ENCODE measurements around the gene FES.

Gene FES

DNA sequence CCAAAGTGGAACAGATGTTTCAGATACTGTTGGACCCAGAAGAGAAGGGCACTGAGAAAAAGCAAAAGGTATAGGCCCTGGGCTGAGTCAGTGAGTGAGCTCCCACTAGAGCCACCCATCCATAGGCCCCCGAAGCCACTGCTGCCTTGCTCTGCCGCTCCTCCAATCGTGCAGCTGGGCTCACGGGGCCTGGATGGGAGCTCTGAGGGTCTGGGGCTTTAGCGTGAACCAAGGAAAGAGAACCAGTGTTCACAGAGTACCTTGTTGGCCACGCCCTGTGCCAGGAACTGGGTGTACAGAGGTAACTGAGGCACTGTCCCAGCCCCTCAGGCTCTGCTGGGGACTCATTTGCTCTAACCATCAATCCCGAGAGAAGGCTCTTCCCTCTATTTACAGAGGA is 55.5 kb downstream of the FES start:
- POLR2A ChIA-PET: interaction anchor here (0.6 kb wide), 1 partner anchor 81 kb away, joined by 4 read pairs; no protein-coding TSS in a partner anchor

DNA sequence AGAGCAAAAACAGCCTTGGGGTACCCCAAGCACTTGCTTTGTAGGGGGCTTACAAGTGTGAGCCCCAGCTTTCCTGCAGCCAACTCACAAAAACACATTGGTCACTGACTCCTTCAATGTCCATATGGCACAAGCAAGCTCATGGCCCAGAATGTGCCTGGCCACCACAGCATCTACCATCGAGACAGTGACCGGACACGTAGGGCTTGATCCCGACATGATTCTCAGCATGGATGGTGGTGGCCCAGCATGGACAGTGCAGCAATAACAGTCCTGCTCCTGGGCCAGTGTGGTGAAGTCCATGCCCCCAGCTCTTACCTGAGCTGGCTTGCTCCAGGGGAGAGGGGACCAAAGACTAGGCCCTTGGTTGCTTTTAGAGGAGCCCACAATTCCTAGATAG is 56.7 kb downstream of the FES start:
- TF ChIP-seq, protein P1, sequence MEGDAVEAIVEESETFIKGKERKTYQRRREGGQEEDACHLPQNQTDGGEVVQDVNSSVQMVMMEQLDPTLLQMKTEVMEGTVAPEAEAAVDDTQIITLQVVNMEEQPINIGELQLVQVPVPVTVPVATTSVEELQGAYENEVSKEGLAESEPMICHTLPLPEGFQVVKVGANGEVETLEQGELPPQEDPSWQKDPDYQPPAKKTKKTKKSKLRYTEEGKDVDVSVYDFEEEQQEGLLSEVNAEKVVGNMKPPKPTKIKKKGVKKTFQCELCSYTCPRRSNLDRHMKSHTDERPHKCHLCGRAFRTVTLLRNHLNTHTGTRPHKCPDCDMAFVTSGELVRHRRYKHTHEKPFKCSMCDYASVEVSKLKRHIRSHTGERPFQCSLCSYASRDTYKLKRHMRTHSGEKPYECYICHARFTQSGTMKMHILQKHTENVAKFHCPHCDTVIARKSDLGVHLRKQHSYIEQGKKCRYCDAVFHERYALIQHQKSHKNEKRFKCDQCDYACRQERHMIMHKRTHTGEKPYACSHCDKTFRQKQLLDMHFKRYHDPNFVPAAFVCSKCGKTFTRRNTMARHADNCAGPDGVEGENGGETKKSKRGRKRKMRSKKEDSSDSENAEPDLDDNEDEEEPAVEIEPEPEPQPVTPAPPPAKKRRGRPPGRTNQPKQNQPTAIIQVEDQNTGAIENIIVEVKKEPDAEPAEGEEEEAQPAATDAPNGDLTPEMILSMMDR (IDR thresholded peaks at IDR 0.05; ENCODE audit: control extremely low read depth, extremely low read depth, low read depth, missing control alignments): no peak
- ChIA-PET POLR2A (no interaction called here), CTCF (interaction anchor here (1.3 to 23.2 kb wide), 4 partner anchors 4 to 55 kb away, joined by 3 to 447 read pairs (median 226); partner anchors contain the start of genes HDDC3, RCCD1 and UNC45A)
- no peak for DNase-seq (ENCODE audit: extremely low spot score)

More for the DNA sequence above, 55.5 kb downstream of the FES start:
- CTCF ChIA-PET: interaction anchor here (1.0 to 16.6 kb wide), 3 partner anchors 12 to 109 kb away, joined by 3 to 447 read pairs (median 3); partner anchors contain the start of genes MAN2A2 and RCCD1
- DNase-seq (ENCODE audit: extremely low spot score): no peak
- TF ChIP-seq, protein P1 (IDR thresholded peaks at IDR 0.05; ENCODE audit: control extremely low read depth, extremely low read depth, low read depth, missing control alignments): no peak

DNA sequence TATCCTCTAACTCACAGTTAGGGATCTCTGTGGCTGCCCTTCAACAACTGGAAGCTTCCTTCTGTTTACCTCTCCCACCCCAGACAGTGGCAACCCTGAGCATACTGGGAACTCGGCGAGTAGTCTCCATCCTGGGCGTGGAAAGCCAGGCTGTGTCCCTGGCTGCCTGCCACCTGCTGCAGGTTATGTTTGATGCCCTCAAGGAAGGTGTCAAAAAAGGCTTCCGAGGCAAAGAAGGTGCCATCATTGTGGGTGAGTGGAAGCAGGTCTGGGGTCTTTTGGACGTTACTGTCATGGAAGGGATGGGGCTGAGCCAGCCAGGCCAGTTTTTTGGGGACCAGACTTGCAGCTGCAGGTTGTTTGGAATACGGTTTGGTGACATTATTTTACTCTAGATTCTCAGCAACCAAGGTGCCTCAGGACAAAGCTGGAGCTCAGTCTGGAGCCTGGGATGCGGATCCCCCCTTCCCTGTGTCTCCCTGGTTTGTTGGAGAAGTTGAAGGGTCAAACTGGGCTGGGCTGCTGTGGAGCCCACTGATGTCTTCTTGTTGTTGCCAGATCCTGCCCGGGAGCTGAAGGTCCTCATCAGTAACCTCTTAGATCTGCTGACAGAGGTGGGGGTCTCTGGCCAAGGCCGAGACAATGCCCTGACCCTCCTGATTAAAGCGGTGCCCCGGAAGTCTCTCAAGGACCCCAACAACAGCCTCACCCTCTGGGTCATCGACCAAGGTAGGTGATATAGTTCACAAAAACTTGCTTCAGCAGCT is 58.2 kb downstream of the FES start:
- no peak for DNase-seq (ENCODE audit: extremely low spot score)
- POLR2A ChIA-PET: interaction anchor here (1.0 kb wide), 1 partner anchor 9 kb away, joined by 3 read pairs; no protein-coding TSS in a partner anchor
- TF ChIP-seq, protein P1 (IDR thresholded peaks at IDR 0.05; ENCODE audit: control extremely low read depth, extremely low read depth, low read depth, missing control alignments): no peak
- CTCF ChIA-PET: interaction anchor here (1.0 to 23.2 kb wide), 8 partner anchors 6 to 330 kb away, joined by 3 to 447 read pairs (median 6); partner anchors contain the start of genes HDDC3, RCCD1 and UNC45A

DNA sequence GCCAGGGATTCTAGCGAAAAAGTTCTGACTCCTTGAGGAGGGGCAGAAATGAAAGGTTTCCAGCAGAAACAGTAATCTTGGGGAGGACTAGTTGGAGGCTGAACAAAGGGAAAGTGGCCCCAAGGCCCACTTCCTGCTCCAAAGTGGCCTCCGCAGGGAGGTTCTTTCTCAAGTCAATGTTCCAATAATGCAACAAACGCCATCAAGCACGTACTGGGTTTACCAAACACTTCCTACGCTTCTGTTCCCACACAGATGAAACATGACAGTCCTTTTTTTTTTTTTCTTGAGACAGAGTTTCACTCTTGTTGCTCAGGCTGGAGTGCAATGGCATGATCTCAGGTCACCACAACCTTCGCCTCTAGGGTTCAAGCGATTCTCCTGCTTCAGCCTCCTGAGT is 60.8 kb downstream of the FES start:
- ChIA-PET CTCF (interaction anchor here (2.0 to 23.2 kb wide), 3 partner anchors 7 to 105 kb away, joined by 6 to 447 read pairs (median 447); partner anchors contain the start of genes HDDC3, RCCD1 and UNC45A), POLR2A (no interaction called here)
- TF ChIP-seq, protein P1 (IDR thresholded peaks at IDR 0.05; ENCODE audit: control extremely low read depth, extremely low read depth, low read depth, missing control alignments): no peak
- no peak for DNase-seq (ENCODE audit: extremely low spot score)

All from GM10248 (cell line).